Stimulated activated naive CD8-positive, alpha-beta T cell treated with anti-CD3 and anti-CD28 coated beads, Interleukin-15, Interleukin-2, amounts not matched to agents 100 U/mL and 50 U/mL, for 24 hours (primary cell): ENCODE data around the gene TNF.
"Not testable (repeated sequence)": the region's sequence is repeated elsewhere in the genome, so short reads cannot be mapped to it uniquely, and the experiment has no call there.

ENCODE experiments used
- ATAC-seq: fragments of 150-1000 bp; cut with Tn5 transposase; one replicate; pipeline ENCODE4 v1.10.0; 2021
- DNase-seq: peaks from one replicate; pipeline ENCODE4 v3.0.0; 2021

The TNF gene

DNA sequence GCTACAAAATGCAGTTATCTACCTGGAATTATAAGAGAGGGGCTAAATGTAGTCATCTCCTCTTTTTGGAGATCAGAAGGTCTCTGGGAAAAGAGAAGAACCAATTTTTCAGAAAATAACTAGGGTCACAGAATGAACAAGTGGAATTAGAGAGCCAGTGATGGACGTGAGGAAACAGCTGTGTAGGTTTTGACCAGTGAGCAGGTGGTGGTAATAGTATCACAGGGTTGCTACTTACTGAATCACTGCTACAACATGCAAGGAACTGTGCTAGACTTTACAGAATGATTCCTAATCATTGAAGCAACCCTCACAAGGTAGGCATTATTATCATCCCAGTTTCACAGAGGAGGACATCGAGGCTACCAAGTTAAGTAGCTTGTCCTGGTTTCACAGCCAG lies 30.7 kb upstream of the TNF start:
- ATAC-seq: no peak
- no peak for DNase-seq

- ATAC-seq (no peak), DNase-seq (no peak)
These were observed 30.1 kb upstream of the TNF start for GRCh38 chr6:31545291-31545690.

- ATAC-seq: peak; percentile 71
- peak; percentile 93 for DNase-seq
These were observed 28.9 kb upstream of the TNF start, which contains the start of gene ATP6V1G2 for GRCh38 chr6:31546339-31546957. ATP6V1G2 (minus strand) TSS chr6:31546608; CDS start chr6:31546559, 49 bp downstream.

DNA sequence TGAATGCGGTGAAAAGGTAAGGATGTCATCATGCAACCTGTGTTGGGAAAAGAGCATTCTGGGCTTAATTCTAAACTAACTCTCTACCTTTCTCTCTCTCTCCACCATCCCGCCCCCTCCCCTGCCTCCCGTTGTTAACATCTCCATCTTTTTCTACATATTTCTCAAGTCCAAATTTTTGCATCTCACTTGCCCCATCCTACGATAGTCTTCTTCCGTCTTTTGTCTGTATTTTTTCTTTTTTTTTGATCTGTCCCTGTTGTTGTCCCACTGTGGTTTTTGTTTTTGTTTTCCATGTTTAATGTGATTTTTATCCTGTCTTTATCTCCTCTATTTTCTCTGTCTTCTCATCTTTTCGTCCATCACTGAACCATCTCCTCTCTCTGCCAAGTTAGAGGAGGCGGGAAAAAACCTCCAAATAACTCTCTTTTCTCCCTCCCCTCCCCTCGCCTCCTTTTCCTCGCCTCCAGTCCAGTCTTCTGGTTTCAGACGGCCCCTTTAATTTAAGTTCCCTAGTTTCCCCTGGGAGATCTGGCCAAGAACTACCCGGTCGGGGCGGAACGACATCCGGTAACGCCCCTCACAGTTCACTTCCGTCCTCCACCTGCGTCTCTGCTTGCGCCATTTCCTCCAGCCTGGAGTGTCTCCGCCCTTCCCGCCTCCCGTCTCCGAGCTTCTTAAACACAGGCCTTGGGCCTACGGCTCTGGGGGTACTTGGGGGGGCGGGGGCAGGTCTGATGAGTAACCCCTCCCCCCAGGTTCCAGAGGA lies 28.2 kb upstream of the TNF start, which contains the start of gene NFKBIL1:
Gene NFKBIL1 (plus strand): TSS at position 651 of the 769 bp plus-strand sequence. CDS start 87 bp downstream, at position 738.
- ATAC-seq (peak; percentile 91), DNase-seq (peak; percentile 93)

- ATAC-seq (no peak), DNase-seq (no peak)
These were observed 27.4 kb upstream of the TNF start for GRCh38 chr6:31547727-31548543.

DNA sequence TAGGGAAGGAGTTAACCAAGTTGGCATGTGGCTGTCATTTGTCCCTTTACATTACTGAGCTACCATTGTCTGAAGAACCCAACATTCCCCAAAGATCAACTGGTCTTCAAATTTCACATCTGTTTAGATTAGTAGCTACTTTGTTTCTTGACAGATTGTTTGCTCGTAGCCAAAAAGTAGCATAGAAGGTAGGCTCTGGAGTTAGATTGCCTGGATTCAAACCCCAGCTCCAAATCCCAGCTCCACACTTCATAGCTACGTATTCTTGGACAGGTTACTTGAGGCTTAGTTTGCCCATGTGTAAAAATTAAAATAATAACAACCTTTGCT lies 26.9 kb upstream of the TNF start:
- no peak for DNase-seq
- no peak for ATAC-seq

DNA sequence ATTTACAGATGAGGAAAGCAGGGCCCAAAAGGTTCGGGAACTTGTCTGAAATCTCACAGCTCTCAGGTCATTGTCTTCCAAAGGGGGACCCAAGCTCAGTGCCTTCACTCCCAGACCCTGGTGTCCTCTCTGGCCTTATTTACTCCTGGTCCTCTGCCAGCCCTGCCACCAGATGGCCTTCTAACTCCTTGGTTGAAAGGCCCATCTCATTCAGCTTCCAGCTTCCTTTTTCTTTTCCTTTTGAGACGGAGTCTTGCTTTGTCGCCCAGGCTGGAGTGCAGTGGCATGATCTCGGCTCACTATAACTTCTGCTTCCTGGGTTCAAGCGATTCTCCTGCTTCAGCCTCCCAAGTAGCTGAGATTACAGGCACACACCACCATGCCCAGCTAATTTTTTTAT lies 24.0 kb upstream of the TNF start:
- ATAC-seq: not testable (repeated sequence)

DNA sequence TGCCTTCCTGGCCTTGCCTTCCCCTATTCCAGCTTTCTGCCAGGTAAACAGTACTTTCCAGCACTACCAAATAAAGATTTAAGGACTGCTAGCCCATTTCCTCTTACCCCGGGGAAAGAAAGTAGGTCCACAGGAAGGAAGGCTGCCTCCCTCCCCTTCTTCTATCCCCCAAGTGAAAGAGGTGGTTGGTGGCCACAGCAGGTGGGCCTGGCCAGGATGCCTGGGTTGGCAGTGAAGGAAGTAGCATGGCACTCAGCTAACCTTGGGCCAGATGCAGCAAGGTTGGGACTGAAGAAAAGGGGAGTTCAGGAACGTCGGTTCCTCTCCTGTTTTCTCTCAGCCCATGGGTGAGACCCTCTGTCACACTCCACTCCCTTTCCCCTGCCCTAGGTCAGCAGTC lies 19.1 kb upstream of the TNF start:
- no peak for DNase-seq
- ATAC-seq: no peak

More for the DNA sequence above, 24.0 kb upstream of the TNF start:
- DNase-seq: peak; percentile 69

DNA sequence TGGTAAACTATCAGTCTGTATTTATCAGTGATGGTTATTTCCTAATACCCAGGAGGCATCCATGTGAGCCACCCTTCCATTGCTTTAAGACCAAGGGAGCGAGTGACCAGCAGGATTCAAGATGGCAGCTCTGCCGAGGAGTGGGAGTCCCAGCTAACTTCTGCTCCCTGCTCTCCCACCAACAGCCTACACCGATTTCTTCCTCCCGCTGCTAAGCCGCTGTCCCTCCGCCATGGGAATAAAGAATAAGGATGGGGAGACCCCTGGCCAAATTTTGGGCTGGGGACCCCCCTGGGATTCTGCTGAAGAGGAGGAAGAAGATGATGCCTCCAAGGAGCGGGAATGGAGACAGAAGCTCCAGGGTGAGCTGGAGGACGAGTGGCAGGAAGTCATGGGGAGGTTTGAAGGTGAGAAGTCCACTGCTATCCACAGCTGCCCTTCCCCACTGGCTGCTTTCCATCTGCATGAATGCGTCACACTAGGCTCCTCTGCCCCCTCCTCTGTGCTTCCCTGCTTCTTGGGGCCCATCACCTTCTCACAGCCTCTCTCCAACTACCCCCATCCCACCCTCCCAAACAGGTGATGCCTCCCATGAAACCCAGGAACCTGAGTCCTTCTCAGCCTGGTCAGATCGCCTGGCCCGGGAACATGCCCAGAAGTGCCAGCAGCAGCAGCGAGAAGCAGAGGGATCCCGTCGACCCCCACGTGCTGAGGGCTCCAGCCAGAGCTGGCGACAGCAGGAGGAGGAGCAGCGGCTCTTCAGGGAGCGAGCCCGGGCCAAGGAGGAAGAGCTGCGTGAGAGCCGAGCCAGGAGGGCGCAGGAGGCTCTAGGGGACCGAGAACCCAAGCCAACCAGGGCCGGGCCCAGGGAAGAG lies 17.7 kb upstream of the TNF start:
- DNase-seq (no peak), ATAC-seq (no peak)

GRCh38 chr6:31558318-31558625 lies 17.1 kb upstream of the TNF start:
- no peak for ATAC-seq
- no peak for DNase-seq

GRCh38 chr6:31558631-31559500 lies 16.5 kb upstream of the TNF start:
- DNase-seq (peak; percentile 75), ATAC-seq (peak; percentile 57)

GRCh38 chr6:31559606-31559957 lies 15.8 kb upstream of the TNF start:
- DNase-seq (no peak), ATAC-seq (no peak)

- DNase-seq: peak; percentile 69
These were observed 15.2 kb upstream of the TNF start for GRCh38 chr6:31559958-31560696.

DNA sequence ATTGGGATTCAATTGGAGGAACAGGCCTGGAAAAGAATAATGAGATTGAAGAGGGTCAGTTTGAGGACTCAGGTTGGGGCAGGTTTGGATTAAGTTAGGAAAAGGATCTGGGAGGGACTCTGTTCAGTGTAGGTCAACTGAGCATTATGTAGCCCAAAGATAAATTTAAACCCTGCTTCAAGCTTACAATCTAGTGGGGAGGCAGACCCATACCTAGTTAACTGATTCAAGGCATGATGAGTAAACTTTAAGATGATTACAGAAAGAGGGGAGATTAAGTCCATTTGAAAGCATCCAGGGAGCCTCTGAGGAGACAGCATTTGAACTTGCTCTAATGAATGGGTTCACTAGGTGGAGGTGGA lies 14.7 kb upstream of the TNF start:
- ATAC-seq (no peak), DNase-seq (no peak)

More at GRCh38 chr6:31559958-31560696, 15.2 kb upstream of the TNF start:
- ATAC-seq: peak; percentile 50

DNA sequence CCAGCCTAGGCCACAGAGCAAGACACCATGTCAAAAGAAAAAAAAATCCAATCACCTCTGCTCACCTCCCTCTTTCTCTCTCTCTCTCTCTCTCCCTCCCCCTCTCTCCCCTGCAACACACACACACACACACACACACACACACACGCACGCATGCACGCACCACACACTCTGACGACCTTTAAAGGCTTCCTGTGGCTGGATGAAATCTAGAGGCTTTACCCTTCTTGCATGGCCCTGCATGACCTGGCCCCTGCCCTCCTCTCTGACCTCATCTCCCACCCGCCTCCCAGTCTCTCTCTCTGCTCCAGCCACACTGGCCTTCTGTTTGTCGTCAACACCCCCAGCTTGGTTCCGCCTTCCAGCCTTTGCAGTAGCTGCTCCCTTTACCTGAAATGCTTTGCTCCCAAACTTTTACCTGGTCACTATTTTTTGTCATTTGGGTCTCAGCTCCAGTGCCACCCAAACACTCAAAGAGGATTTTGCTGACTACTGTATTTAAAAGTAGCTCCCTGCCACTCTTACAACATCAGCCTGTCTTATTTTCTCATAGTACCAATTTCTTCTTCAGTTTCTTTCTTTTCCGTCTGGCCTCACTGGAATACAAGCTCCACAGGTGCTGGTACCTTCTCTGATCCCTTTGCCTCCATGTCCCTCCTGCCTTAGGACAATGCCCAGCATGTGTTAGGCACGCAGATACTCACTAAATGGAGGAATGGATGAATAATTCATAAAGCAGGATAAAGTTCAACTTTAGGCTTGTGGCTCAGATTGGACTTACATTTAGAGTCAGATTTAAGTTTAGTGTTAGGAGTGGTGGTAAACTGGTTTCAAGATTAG lies 7.6 kb upstream of the TNF start:
- ATAC-seq (peak; percentile 5), DNase-seq (no peak)

- ATAC-seq: peak; percentile 72
- peak; percentile 71 for DNase-seq
These were observed 6.8 kb upstream of the TNF start for GRCh38 chr6:31568537-31568961.

GRCh38 chr6:31569861-31570536 lies 5.4 kb upstream of the TNF start:
- DNase-seq (no peak), ATAC-seq (no peak)

DNA sequence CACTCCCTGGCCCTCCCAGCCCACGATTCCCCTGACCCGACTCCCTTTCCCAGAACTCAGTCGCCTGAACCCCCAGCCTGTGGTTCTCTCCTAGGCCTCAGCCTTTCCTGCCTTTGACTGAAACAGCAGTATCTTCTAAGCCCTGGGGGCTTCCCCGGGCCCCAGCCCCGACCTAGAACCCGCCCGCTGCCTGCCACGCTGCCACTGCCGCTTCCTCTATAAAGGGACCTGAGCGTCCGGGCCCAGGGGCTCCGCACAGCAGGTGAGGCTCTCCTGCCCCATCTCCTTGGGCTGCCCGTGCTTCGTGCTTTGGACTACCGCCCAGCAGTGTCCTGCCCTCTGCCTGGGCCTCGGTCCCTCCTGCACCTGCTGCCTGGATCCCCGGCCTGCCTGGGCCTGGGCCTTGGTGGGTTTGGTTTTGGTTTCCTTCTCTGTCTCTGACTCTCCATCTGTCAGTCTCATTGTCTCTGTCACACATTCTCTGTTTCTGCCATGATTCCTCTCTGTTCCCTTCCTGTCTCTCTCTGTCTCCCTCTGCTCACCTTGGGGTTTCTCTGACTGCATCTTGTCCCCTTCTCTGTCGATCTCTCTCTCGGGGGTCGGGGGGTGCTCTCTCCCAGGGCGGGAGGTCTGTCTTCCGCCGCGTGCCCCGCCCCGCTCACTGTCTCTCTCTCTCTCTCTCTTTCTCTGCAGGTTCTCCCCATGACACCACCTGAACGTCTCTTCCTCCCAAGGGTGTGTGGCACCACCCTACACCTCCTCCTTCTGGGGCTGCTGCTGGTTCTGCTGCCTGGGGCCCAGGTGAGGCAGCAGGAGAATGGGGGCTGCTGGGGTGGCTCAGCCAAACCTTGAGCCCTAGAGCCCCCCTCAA lies 3.1 kb upstream of the TNF start, which contains the start of gene LTA:
Gene LTA (plus strand): TSS at position 249 of the 871 bp plus-strand sequence. CDS start 454 bp downstream, at position 703.
- DNase-seq: peak; percentile 85
- ATAC-seq: peak; percentile 56
